H1 (cell line): ENCODE results near the gene RASA1. TPM values are rescaled to one million over a fixed set of nuclear protein-coding genes. Genes with fewer than 3 reads are reported as not detected.
A peak's percentile ranks its signal among the peaks of the same experiment; 100 is the strongest.

Source experiments
- CTCF ChIA-PET: fragments of 300-600 bp; sonication (Branson Sonifier 250); formaldehyde crosslinking; loops from one replicate; lab custom pipeline; 2021; ENCODE audit not compliant: partially characterized antibody; lab: Charles Lee
- POLR2A ChIA-PET: fragments of 300-600 bp; sonication (Branson Sonifier 250); formaldehyde crosslinking; loops from one replicate; lab custom pipeline; 2021; ENCODE audit warnings: inconsistent platforms; ENCODE audit not compliant: partially characterized antibody; lab: Charles Lee
- DNase-seq, 2 experiments: peaks; one replicate each; pipeline versions ENCODE4 v3.0.0 to v3.0.0-alpha.2; 2010 to 2022; ENCODE audit warnings: low spot score in 2 of 2, low read depth in 1 of 2, mixed read lengths in 1 of 2
- FAIRE-seq: peaks from 2 replicates; lab custom pipeline; 2011; peaks lifted over from hg19 to GRCh38; lab: Jason Lieb, UNC
- H2AFZ ChIP-seq: 2 replicates; pipeline ENCODE4 v1.8.1; 2012; ENCODE audit warnings: low read length, inconsistent platforms
- H2AK5ac ChIP-seq: 2 replicates; pipeline ENCODE4 v1.6.1; 2013; ENCODE audit warnings: low read depth, low read length
- H2BK120ac ChIP-seq: replicated peaks from 2 replicates; pipeline ENCODE3; 2013; ENCODE audit warnings: low read depth, low read length, inconsistent platforms
- H2BK12ac ChIP-seq: 2 replicates; pipeline ENCODE4 v1.6.1; 2013; ENCODE audit warnings: low read depth, low read length
- H2BK15ac ChIP-seq: 2 replicates; pipeline ENCODE4 v1.6.1; 2013; ENCODE audit warnings: low read length
- H2BK20ac ChIP-seq: 2 replicates; pipeline ENCODE4 v1.6.1; 2013; ENCODE audit warnings: low read length
- H2BK5ac ChIP-seq: 2 replicates; pipeline ENCODE4 v1.6.1; 2013; ENCODE audit warnings: low read depth, low read length
- H3K14ac ChIP-seq: 2 replicates; pipeline ENCODE4 v1.6.1; 2013; ENCODE audit warnings: inconsistent platforms; ENCODE audit not compliant: insufficient read length
- H3K18ac ChIP-seq: 2 replicates; pipeline ENCODE4 v1.6.1; 2013; ENCODE audit warnings: low read length; ENCODE audit errors: extremely low read depth
- H3K23ac ChIP-seq: 2 replicates; pipeline ENCODE4 v1.6.1; 2013; ENCODE audit warnings: inconsistent platforms; ENCODE audit not compliant: insufficient read length
- H3K23me2 ChIP-seq: 2 replicates; pipeline ENCODE4 v1.6.1; 2013; ENCODE audit warnings: low read depth, low read length
- H3K27ac ChIP-seq: 2 replicates; pipeline ENCODE4 v1.6.1; 2011; ENCODE audit warnings: low read depth, low read length, inconsistent platforms
- H3K27me3 ChIP-seq, 4 experiments: replicated peaks in 1 of 4; 1 replicate in 1 of 4; 2 replicates in 3 of 4; pipeline versions ENCODE4 v1.6.1 to v1.8.1; 2011 to 2013; ENCODE audit warnings: low read length in 3 of 4, mild to moderate bottlenecking in 3 of 4, inconsistent platforms in 2 of 4, mixed read lengths in 2 of 4, moderate library complexity in 1 of 4; ENCODE audit not compliant: control insufficient read depth in 3 of 4, insufficient read depth in 3 of 4; ENCODE audit errors: extremely low read depth in 1 of 4
- H3K36me3 ChIP-seq, 4 experiments: 2 replicates each; pipeline versions ENCODE4 v1.6.1 to v1.8.1; 2011 to 2013; ENCODE audit warnings: mild to moderate bottlenecking in 4 of 4, low read length in 3 of 4, moderate library complexity in 2 of 4, control low read depth in 1 of 4, inconsistent platforms in 1 of 4; ENCODE audit not compliant: insufficient read depth in 4 of 4, control insufficient read depth in 2 of 4
- H3K4ac ChIP-seq: replicated peaks from 2 replicates; pipeline ENCODE3; 2013; ENCODE audit warnings: low read length, low read depth, mixed read lengths, inconsistent platforms; ENCODE audit not compliant: insufficient read length
- H3K4me1 ChIP-seq, 4 experiments: replicated peaks in 1 of 4; 1 replicate in 1 of 4; 2 replicates in 3 of 4; pipeline versions ENCODE4 v1.6.1 to v1.8.1; 2011 to 2013; ENCODE audit warnings: low read length in 3 of 4, inconsistent platforms in 2 of 4, mixed read lengths in 1 of 4; ENCODE audit not compliant: insufficient read depth in 4 of 4, control insufficient read depth in 3 of 4
- H3K4me2 ChIP-seq, 2 experiments: 2 replicates each; pipeline versions ENCODE4 v1.6.1 to v1.8.1; 2011 to 2013; ENCODE audit warnings: low read depth in 2 of 2, low read length in 2 of 2, control low read depth in 1 of 2, inconsistent platforms in 1 of 2, mild to moderate bottlenecking in 1 of 2; ENCODE audit not compliant: insufficient read depth in 1 of 2
- H3K4me3 ChIP-seq, 4 experiments: fragments of 200-600, 300-600 bp in 1 of 4; sonication (generic), shearing (Covaris generic), sonication (Bioruptor Twin) in 1 of 4; 2 replicates each; pipeline versions ENCODE4 v1.5.1 to v1.8.1; 2011 to 2016; ENCODE audit warnings: low read length in 4 of 4, low read depth in 3 of 4, control low read depth in 2 of 4, inconsistent platforms in 2 of 4, mild to moderate bottlenecking in 2 of 4, mixed read lengths in 1 of 4, moderate library complexity in 1 of 4; ENCODE audit not compliant: insufficient read depth in 2 of 4; ENCODE audit errors: extremely low read depth in 1 of 4
- H3K56ac ChIP-seq: replicated peaks from 2 replicates; pipeline ENCODE3; 2013; ENCODE audit warnings: low read depth, mild to moderate bottlenecking, mixed read lengths, low read length, inconsistent platforms; ENCODE audit not compliant: insufficient read length
- H3K79me1 ChIP-seq: 2 replicates; pipeline ENCODE4 v1.6.1; 2013; ENCODE audit warnings: low read depth, low read length, control low read depth
- H3K79me2 ChIP-seq, 2 experiments: 2 replicates each; pipeline versions ENCODE4 v1.6.1 to v1.8.1; 2012 to 2013; ENCODE audit warnings: low read length in 2 of 2, mild to moderate bottlenecking in 2 of 2, inconsistent platforms in 1 of 2; ENCODE audit not compliant: insufficient read depth in 2 of 2, control insufficient read depth in 1 of 2
- H3K9ac ChIP-seq, 4 experiments: replicated peaks in 1 of 4; 1 replicate in 1 of 4; 2 replicates in 3 of 4; pipeline versions ENCODE4 v1.6.1 to v1.8.1; 2011 to 2013; ENCODE audit warnings: low read depth in 3 of 4, low read length in 3 of 4, control low read depth in 2 of 4, mild to moderate bottlenecking in 2 of 4, moderate library complexity in 2 of 4, inconsistent platforms in 1 of 4; ENCODE audit errors: extremely low read depth in 1 of 4
- H3K9me3 ChIP-seq, 2 experiments: 2 replicates each; pipeline versions ENCODE4 v1.6.1 to v1.8.1; 2012 to 2013; ENCODE audit warnings: mild to moderate bottlenecking in 2 of 2, moderate library complexity in 2 of 2, control low read depth in 1 of 2, inconsistent platforms in 1 of 2, low read depth in 1 of 2, low read length in 1 of 2, mixed read lengths in 1 of 2; ENCODE audit not compliant: insufficient read depth in 2 of 2
- H4K20me1 ChIP-seq, 2 experiments: replicated peaks in 1 of 2; 2 replicates each; pipeline versions ENCODE3 to v1.8.1; 2011 to 2013; ENCODE audit warnings: inconsistent platforms in 2 of 2, low read length in 2 of 2, mild to moderate bottlenecking in 1 of 2; ENCODE audit not compliant: insufficient read depth in 2 of 2, control insufficient read depth in 1 of 2
- H4K5ac ChIP-seq: 2 replicates; pipeline ENCODE4 v1.6.1; 2013; ENCODE audit warnings: low read length, low read depth, mixed read lengths, inconsistent platforms; ENCODE audit not compliant: insufficient read length
- H4K8ac ChIP-seq: 2 replicates; pipeline ENCODE4 v1.8.0; 2013; ENCODE audit warnings: mild to moderate bottlenecking, moderate library complexity, low read length, inconsistent platforms; ENCODE audit not compliant: insufficient read depth; ENCODE audit errors: extremely low read depth
- H4K91ac ChIP-seq: replicated peaks from 2 replicates; pipeline ENCODE3; 2013; ENCODE audit warnings: low read length, mixed read lengths, inconsistent platforms; ENCODE audit not compliant: insufficient read length
- BACH1 ChIP-seq: IDR thresholded peaks from 2 replicates; pipeline ENCODE4 v1.6.1; 2012; ENCODE audit warnings: low read length, improper control_type of control experiment
- BRCA1 ChIP-seq: IDR thresholded peaks from 2 replicates; pipeline ENCODE4 v1.6.1; 2012; ENCODE audit warnings: low read depth, low read length, improper control_type of control experiment
- CBX8 ChIP-seq: fragments of 300-800, 300-1000 bp; sonication (generic); IDR thresholded peaks from 2 replicates; pipeline ENCODE4 v1.7.1; 2016; ENCODE audit warnings: low read depth, low read length, borderline replicate concordance
- CHD1 ChIP-seq: IDR thresholded peaks from 2 replicates; pipeline ENCODE4 v1.6.1; 2012; ENCODE audit warnings: low read depth, low read length, improper control_type of control experiment
- CREB1 ChIP-seq: IDR thresholded peaks from 2 replicates; pipeline ENCODE4 v1.6.1; 2012; ENCODE audit warnings: inconsistent platforms
- CTBP2 ChIP-seq: IDR thresholded peaks from 2 replicates; pipeline ENCODE4 v1.7.0; 2011; ENCODE audit warnings: borderline replicate concordance, mild to moderate bottlenecking, moderate library complexity, mixed read lengths, low read length; ENCODE audit not compliant: insufficient read depth, insufficient read length
- EGR1 ChIP-seq: IDR thresholded peaks from 2 replicates; pipeline ENCODE4 v1.6.1; 2011; ENCODE audit warnings: low read depth, low read length, borderline replicate concordance
- HDAC2 ChIP-seq, 2 experiments: fragments of 300-600 bp in 1 of 2; sonication (generic) in 1 of 2; IDR thresholded peaks; 2 replicates each; pipeline ENCODE4 v1.6.1; 2011 to 2012; ENCODE audit warnings: low read depth in 2 of 2, low read length in 2 of 2, mild to moderate bottlenecking in 2 of 2, moderate library complexity in 2 of 2, borderline replicate concordance in 1 of 2, inconsistent platforms in 1 of 2
- JUND ChIP-seq: IDR thresholded peaks from 2 replicates; pipeline ENCODE4 v1.6.1; 2011; ENCODE audit warnings: mild to moderate bottlenecking, improper control_type of control experiment, low read length
- POU5F1 ChIP-seq: IDR thresholded peaks from 2 replicates; pipeline ENCODE4 v1.6.1; 2011; ENCODE audit warnings: low read depth, mild to moderate bottlenecking, low read length, moderate library complexity
- RAD21 ChIP-seq, 2 experiments: IDR thresholded peaks in 1 of 2; conservative IDR thresholded peaks in 1 of 2; 2 replicates each; pipeline ENCODE4 v1.6.1; 2011; ENCODE audit warnings: low read depth in 2 of 2, low read length in 2 of 2, improper control_type of control experiment in 1 of 2, inconsistent platforms in 1 of 2, mild to moderate bottlenecking in 1 of 2, moderate library complexity in 1 of 2
- SIRT6 ChIP-seq: IDR thresholded peaks from one replicate; pipeline ENCODE4 v1.7.1; 2012; ENCODE audit warnings: low read length, inconsistent platforms
- SP2 ChIP-seq: IDR thresholded peaks from 2 replicates; pipeline ENCODE4 v1.6.1; 2012; ENCODE audit warnings: mild to moderate bottlenecking, low read length, inconsistent platforms
- SRF ChIP-seq: IDR thresholded peaks from 2 replicates; pipeline ENCODE4 v1.6.1; 2011; ENCODE audit warnings: mild to moderate bottlenecking, low read depth, low read length, moderate library complexity
- SUZ12 ChIP-seq: fragments of 200-600 bp; sonication (generic); IDR thresholded peaks from 2 replicates; pipeline ENCODE4 v1.6.1; 2012; ENCODE audit warnings: mild to moderate bottlenecking, inconsistent platforms, low read length, moderate library complexity, mixed read lengths
- TAF7 ChIP-seq: optimal IDR thresholded peaks from 2 replicates; pipeline ENCODE3; 2011; ENCODE audit warnings: low read depth, mild to moderate bottlenecking, inconsistent platforms, low read length, moderate library complexity, borderline replicate concordance
- WGBS, 2 experiments: shearing (Covaris generic) in 1 of 2; methylation state at CpG; one replicate each; pipeline versions ENCODE4 v1.1.6 to v1.1.7; 2013 to 2015; ENCODE audit warnings: low lambda C conversion rate in 2 of 2, mixed read lengths in 2 of 2, inconsistent platforms in 1 of 2, low coverage in 1 of 2, missing lambda C conversion rate in 1 of 2; ENCODE audit not compliant: insufficient replicate concordance in 2 of 2, insufficient coverage in 1 of 2, insufficient read length in 1 of 2; ENCODE audit errors: extremely low coverage in 1 of 2, missing lambda C conversion rate in 1 of 2; 5-methylcytosine and 5-hydroxymethylcytosine counted together
- polyA plus RNA-seq, 7 experiments: library from polyadenylated mRNA; depleted of rRNA in 3 of 7; stranded (reverse) in 5 of 7; unstranded in 2 of 7; fragments of >200 nt in 5 of 7; fragments of 200-250 nt in 2 of 7; gene quantifications; 1 replicate in 5 of 7; 2 replicates in 1 of 7; 4 replicates in 1 of 7; pipeline versions ENCODE4 v1.2.1 to v1.2.3, GENCODE V29; 2011 to 2013; ENCODE audit warnings: missing spikeins in 2 of 7, mixed read lengths in 2 of 7
- total RNA-seq: library from RNA; stranded (reverse); fragmentation: NEBNext Ultra II Directional; extraction: Animal tissue kit (Norgen Biotek cat#: 25700); gene quantifications from 2 replicates; pipeline ENCODE4 v1.2.1, GENCODE V29; 2021

Gene RASA1
- total and polyA plus RNA-seq, 2 of the 8 experiments (the other 6 are each of a cell fraction or from before 2014, with no cell fraction given) = 15.9 to 33.8 TPM

DNA sequence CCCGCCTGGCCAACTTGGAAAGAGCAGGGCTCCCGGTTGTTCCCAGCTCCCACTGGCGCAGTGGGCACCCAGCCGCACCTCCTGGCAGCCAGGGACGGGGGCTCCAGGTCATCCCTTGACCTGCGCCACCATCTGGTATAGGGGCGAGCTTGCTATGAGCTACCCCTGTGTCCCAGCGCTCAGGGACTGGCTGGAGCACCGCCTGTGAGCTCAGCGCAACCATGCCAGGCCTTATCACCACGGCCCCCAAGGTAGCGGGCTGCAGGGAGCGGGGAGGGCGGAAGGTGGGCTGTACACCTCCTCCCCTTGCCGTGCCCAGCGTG, 15.4 kb upstream of the RASA1 start:
- H3K9ac ChIP-seq = no peak overlapping the region
- H3K14ac ChIP-seq = no peak overlapping the region
- no peak overlapping the region for H3K27ac ChIP-seq
- no peaks in the 10 kb centered on the region; the same call in 1 of the 2 replicates for H3K23me2 ChIP-seq
- H3K79me1 ChIP-seq = no peaks in the 10 kb centered on the region
- no peak overlapping the region for H3K18ac ChIP-seq
- H4K8ac ChIP-seq = peak overlapping the region; percentile 68; the same call in 1 of the 2 replicates
- no peak overlapping the region for H3K4me2 ChIP-seq
- no peaks in the 10 kb centered on the region for H3K79me2 ChIP-seq
- CTCF ChIA-PET = interaction anchor here (1.3 kb wide), 1 partner anchor 13 kb away, joined by 3 read pairs; no protein-coding TSS in a partner anchor
- no peak overlapping the region for H2AK5ac ChIP-seq
- H2BK12ac ChIP-seq = no peak overlapping the region
- WGBS, 2 experiments = 92% methylated on average over 16 of the region's 16 CpGs; no CpG with 5 or more reads in 1 of the 2 experiments
- no peaks in the 10 kb centered on the region for H3K36me3 ChIP-seq
- H2BK5ac ChIP-seq = no peak overlapping the region
- POLR2A ChIA-PET = no interaction called here
- no peak overlapping the region for H2BK15ac ChIP-seq
- H2AFZ ChIP-seq = peak overlapping the region; percentile 44; the same call in 1 of the 2 replicates
- no peak overlapping the region for H3K4me3 ChIP-seq
- no peak overlapping the region for H2BK120ac ChIP-seq
- H4K5ac ChIP-seq = no peak overlapping the region
- no peaks in the 10 kb centered on the region for H3K27me3 ChIP-seq
- no peak for DNase-seq
- no peaks in the 10 kb centered on the region for H4K20me1 ChIP-seq
- no peak for FAIRE-seq
- H4K91ac ChIP-seq = no peak overlapping the region
- H3K4ac ChIP-seq = no peak overlapping the region
- H3K23ac ChIP-seq = no peak overlapping the region
- no peaks in the 10 kb centered on the region for H3K9me3 ChIP-seq
- no peak overlapping the region for H3K56ac ChIP-seq
- no peak overlapping the region for H2BK20ac ChIP-seq
- no peaks in the 10 kb centered on the region for H3K4me1 ChIP-seq
- TF ChIP-seq SIRT6 (no peak), CHD1 (no peak), EGR1 (no peak), BRCA1 (no peak), CTBP2 (no peak), SUZ12 (no peak), CREB1 (no peak), POU5F1 (no peak), HDAC2 (IDR thresholded peaks at IDR 0.05; ENCODE audit: borderline replicate concordance in 1 of 2, low read depth in 2 of 2, low read length in 2 of 2) (no peak), JUND (no peak), TAF7 (no peak), SP2 (no peak), SRF (no peak), CBX8 (no peak), RAD21 (IDR thresholded peaks at IDR 0.05 in 1 of 2, conservative IDR thresholded peaks at IDR 0.05 in 1 of 2; ENCODE audit: low read depth in 2 of 2, low read length in 2 of 2) (no peak), BACH1 (no peak)
